SK-N-SH treated with all-trans-retinoic acid at 6 μM for 48 hours (cell line): ENCODE results near the gene TNFRSF8.

Experiments
- ARNTL ChIP-seq: fragments of 450-650 bp; formaldehyde crosslinking; IDR thresholded peaks from 2 replicates; pipeline ENCODE4 v1.5.0; 2020; ENCODE audit warnings: low read depth, mild to moderate bottlenecking, moderate library complexity, borderline replicate concordance
- CREB5 ChIP-seq: fragments of 250-450 bp; sonication (Bioruptor Pico); IDR thresholded peaks from 2 replicates; pipeline ENCODE4 v1.5.1; 2020; ENCODE audit warnings: low read depth, mild to moderate bottlenecking, moderate library complexity
- CSDC2 ChIP-seq: fragments of 250-450 bp; sonication (Bioruptor Pico); IDR thresholded peaks from 2 replicates; pipeline ENCODE4 v1.5.0; 2020; ENCODE audit warnings: mild to moderate bottlenecking, moderate library complexity
- CSRNP3 ChIP-seq: fragments of 250-450 bp; sonication (Bioruptor Pico); IDR thresholded peaks from 2 replicates; pipeline ENCODE4 v1.5.1; 2021; ENCODE audit warnings: mild to moderate bottlenecking, moderate library complexity
- GLIS3 ChIP-seq: fragments of 250-450 bp; sonication (Bioruptor Pico); IDR thresholded peaks from 2 replicates; pipeline ENCODE4 v1.5.0; 2020; ENCODE audit warnings: mild to moderate bottlenecking, moderate library complexity
- PPARA ChIP-seq: fragments of 250-450 bp; sonication (Bioruptor Pico); IDR thresholded peaks from 2 replicates; pipeline ENCODE4 v1.5.0; 2020; ENCODE audit warnings: mild to moderate bottlenecking, borderline replicate concordance
- RARB ChIP-seq: fragments of 250-450 bp; sonication (Bioruptor Pico); IDR thresholded peaks from 2 replicates; pipeline ENCODE4 v1.8.0; 2021; ENCODE audit warnings: mild to moderate bottlenecking, moderate library complexity
- TOX ChIP-seq: fragments of 250-450 bp; sonication (Bioruptor Pico); IDR thresholded peaks from 2 replicates; pipeline ENCODE4 v1.8.0; 2021; ENCODE audit warnings: mild to moderate bottlenecking, moderate library complexity, borderline replicate concordance
- ZFP3 ChIP-seq: fragments of 250-450 bp; sonication (Bioruptor Pico); IDR thresholded peaks from 2 replicates; pipeline ENCODE4 v1.5.0; 2020; ENCODE audit warnings: mild to moderate bottlenecking, moderate library complexity
- ZNF70 ChIP-seq: fragments of 450-650 bp; formaldehyde crosslinking; IDR thresholded peaks from 2 replicates; pipeline ENCODE4 v1.5.0; 2020; ENCODE audit warnings: mild to moderate bottlenecking, moderate library complexity
- ZNF8 ChIP-seq: fragments of 450-650 bp; formaldehyde crosslinking; IDR thresholded peaks from 2 replicates; pipeline ENCODE4 v1.5.0; 2020; ENCODE audit warnings: mild to moderate bottlenecking, moderate library complexity
- TF ChIP-seq, protein P1 (sequence below): fragments of 250-450 bp; sonication (Bioruptor Pico); IDR thresholded peaks from 2 replicates; pipeline ENCODE4 v1.8.0; 2020; ENCODE audit warnings: mild to moderate bottlenecking, moderate library complexity, borderline replicate concordance
- TF ChIP-seq, protein P2 (sequence below): fragments of 250-450 bp; sonication (Bioruptor Pico); IDR thresholded peaks from 2 replicates; pipeline ENCODE4 v1.5.0; 2020; ENCODE audit warnings: mild to moderate bottlenecking, moderate library complexity

- TF ChIP-seq ZFP3 (CRISPR knock-in tag) = no peak
- TF ChIP-seq RARB (CRISPR knock-in tag) = no peak
- no peak for TF ChIP-seq PPARA (CRISPR knock-in tag)
- TF ChIP-seq, protein P1, sequence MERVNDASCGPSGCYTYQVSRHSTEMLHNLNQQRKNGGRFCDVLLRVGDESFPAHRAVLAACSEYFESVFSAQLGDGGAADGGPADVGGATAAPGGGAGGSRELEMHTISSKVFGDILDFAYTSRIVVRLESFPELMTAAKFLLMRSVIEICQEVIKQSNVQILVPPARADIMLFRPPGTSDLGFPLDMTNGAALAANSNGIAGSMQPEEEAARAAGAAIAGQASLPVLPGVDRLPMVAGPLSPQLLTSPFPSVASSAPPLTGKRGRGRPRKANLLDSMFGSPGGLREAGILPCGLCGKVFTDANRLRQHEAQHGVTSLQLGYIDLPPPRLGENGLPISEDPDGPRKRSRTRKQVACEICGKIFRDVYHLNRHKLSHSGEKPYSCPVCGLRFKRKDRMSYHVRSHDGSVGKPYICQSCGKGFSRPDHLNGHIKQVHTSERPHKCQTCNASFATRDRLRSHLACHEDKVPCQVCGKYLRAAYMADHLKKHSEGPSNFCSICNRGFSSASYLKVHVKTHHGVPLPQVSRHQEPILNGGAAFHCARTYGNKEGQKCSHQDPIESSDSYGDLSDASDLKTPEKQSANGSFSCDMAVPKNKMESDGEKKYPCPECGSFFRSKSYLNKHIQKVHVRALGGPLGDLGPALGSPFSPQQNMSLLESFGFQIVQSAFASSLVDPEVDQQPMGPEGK = no peak
- no peak for TF ChIP-seq CREB5 (CRISPR knock-in tag)
- TF ChIP-seq TOX (CRISPR knock-in tag) = no peak
- TF ChIP-seq ZNF8 (CRISPR knock-in tag) = no peak
- no peak for TF ChIP-seq CSDC2 (CRISPR knock-in tag)
- TF ChIP-seq, protein P2, sequence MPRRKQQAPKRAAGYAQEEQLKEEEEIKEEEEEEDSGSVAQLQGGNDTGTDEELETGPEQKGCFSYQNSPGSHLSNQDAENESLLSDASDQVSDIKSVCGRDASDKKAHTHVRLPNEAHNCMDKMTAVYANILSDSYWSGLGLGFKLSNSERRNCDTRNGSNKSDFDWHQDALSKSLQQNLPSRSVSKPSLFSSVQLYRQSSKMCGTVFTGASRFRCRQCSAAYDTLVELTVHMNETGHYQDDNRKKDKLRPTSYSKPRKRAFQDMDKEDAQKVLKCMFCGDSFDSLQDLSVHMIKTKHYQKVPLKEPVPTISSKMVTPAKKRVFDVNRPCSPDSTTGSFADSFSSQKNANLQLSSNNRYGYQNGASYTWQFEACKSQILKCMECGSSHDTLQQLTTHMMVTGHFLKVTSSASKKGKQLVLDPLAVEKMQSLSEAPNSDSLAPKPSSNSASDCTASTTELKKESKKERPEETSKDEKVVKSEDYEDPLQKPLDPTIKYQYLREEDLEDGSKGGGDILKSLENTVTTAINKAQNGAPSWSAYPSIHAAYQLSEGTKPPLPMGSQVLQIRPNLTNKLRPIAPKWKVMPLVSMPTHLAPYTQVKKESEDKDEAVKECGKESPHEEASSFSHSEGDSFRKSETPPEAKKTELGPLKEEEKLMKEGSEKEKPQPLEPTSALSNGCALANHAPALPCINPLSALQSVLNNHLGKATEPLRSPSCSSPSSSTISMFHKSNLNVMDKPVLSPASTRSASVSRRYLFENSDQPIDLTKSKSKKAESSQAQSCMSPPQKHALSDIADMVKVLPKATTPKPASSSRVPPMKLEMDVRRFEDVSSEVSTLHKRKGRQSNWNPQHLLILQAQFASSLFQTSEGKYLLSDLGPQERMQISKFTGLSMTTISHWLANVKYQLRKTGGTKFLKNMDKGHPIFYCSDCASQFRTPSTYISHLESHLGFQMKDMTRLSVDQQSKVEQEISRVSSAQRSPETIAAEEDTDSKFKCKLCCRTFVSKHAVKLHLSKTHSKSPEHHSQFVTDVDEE (CRISPR knock-in tag) = no peak
- no peak for TF ChIP-seq CSRNP3 (CRISPR knock-in tag)
- no peak for TF ChIP-seq GLIS3 (CRISPR knock-in tag)
- no peak for TF ChIP-seq ARNTL (CRISPR knock-in tag)
- no peak for TF ChIP-seq ZNF70 (CRISPR knock-in tag)
Observed at GRCh38 chr1:12099610-12100009, 36.5 kb downstream of the TNFRSF8 start.
